GM19463 (cell line): ENCODE measurements around the gene HOXA4.

Source experiments
- ATAC-seq: cut with Tn5 transposase; IDR thresholded peaks from one replicate; pipeline ENCODE4 v1.9.1; 2021; ENCODE audit warnings: mild to moderate bottlenecking, moderate library complexity; ENCODE audit not compliant: unreplicated experiment

HOXA4 gene

DNA sequence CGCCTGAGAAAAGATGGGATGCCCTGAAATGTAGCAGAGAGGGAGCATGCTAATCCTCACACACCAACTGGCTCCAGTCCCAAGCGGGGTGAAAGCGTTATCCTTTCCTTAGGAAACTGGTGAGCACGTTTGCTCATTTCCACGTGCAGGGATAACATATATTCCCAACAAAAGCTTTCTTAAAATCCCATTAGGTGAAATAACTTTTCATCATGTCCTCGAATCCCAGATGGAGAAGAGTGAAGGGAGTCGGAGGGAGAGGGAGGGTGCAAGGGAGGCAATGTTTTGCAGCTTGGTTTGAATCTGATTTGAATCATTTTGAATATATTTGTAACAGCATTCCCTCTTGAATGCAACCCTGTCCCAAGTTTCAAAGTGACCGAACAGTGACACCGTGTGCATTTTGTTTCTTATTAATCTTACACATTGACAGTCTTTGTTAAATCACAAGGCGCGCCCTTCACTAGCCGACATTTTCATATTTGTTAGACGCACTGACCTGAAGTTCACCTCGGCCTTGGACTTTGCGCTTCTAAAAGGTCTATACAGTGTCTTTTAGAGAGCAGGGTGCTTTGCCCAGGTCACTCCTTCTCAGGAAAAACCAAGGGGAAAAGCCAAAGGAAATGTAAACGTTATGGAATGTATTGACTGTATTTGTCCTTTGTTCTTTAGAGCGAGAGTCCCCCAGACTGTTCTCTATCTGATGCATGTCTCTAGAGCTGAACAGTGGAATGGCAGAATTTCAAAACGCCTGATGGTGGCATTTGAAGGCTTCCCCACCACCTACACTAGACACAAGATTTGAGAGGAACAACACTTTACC lies 3.1 kb upstream of the HOXA4 start:
- ATAC-seq = no peak

DNA sequence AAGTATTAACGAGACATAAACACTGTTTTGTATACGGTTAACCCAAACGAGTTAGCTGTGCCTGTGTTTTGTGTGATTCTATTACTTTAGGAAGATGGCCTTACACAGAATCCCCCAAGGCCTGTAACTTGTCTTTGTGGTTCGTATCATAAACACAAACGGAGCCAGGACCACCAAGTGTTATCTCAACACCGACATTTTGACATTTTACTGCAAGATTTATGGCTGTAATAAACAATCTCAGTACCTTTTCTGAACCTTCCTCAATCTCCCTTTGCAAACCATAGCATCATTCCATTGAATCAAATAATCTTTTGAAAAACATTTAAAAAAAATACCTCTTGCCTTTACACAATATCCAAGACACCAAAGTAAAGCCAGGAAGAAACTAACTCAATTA lies 2.4 kb upstream of the HOXA4 start:
- ATAC-seq = no peak

DNA sequence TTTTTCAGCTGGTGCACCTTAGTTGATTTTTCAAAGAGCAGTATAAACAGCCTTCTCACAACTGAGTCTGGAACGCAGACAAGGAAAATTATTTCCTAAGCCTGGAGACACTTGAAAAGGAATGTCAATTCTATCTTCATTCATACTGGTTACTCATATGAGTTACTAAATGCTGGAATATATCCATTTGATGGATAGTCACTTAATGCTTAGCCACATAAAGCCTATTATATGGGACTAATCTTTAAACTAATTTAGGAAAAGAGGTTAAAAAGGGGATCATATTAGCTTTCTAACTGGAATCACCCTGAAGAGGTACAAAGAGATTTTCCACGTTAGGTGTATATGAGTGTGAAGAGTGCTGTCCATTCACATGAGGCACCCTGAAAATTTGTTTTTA lies 1.7 kb upstream of the HOXA4 start:
- ATAC-seq = no peak

DNA sequence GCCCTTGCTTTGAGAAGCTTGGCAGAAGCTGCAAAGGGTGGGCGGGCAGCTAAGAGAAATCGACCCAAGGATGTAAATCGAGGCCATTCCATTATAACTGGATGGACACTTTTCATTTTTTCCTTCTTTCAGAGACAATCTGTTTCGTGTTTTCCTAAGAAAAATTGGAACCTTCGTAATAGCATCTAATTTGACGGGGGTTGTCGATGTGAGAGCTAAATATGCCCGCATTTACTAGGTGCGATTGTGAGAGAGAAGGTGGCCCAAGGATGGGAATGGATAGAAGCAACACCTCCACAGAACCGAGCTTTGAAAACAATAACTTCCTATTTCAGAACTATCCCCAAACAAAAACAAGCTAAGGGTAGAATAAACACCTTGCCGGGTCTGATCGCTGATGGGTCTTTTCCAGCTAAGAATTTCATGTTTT lies 848 bp upstream of the HOXA4 start:
- ATAC-seq = no peak

DNA sequence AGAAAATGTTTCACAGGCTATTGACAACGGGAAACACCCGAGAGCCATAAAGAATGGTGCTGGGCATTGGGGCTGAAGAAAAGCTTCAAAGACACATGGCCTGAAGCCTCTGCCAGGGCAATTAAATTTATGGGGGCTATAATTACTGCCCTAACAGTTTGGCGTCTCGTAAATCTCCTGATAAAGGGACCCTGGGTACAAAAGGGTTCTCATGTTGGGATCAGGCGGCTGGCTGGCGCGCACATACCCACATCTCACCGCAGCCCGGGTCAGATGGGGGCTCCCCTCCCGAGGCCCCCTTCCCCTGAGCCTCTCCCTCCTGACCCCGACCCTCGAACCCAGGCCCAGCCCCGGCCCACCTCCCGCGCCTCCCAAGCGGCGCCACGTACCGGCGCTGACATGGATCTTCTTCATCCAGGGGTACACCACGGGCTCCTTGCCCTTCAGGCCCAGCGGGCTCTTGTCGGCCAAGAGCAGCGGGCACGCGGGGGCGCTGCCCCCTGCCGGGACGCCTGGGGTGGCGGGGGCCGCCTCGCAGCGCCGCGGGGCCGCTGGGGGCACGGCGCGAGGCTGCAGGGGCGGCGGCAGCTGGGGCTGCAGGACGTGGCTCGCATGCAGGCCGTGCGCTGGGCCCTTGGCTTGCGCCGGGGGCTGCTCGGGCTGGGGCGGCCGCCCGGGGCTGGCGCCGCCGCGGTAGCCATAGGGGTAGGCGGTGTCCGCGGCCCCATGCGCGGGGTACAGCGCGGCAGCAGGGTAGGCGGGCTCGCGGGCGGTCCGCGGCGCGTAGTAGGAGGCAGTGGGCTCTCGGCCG lies 623 bp downstream of the HOXA4 start:
- no peak for ATAC-seq

DNA sequence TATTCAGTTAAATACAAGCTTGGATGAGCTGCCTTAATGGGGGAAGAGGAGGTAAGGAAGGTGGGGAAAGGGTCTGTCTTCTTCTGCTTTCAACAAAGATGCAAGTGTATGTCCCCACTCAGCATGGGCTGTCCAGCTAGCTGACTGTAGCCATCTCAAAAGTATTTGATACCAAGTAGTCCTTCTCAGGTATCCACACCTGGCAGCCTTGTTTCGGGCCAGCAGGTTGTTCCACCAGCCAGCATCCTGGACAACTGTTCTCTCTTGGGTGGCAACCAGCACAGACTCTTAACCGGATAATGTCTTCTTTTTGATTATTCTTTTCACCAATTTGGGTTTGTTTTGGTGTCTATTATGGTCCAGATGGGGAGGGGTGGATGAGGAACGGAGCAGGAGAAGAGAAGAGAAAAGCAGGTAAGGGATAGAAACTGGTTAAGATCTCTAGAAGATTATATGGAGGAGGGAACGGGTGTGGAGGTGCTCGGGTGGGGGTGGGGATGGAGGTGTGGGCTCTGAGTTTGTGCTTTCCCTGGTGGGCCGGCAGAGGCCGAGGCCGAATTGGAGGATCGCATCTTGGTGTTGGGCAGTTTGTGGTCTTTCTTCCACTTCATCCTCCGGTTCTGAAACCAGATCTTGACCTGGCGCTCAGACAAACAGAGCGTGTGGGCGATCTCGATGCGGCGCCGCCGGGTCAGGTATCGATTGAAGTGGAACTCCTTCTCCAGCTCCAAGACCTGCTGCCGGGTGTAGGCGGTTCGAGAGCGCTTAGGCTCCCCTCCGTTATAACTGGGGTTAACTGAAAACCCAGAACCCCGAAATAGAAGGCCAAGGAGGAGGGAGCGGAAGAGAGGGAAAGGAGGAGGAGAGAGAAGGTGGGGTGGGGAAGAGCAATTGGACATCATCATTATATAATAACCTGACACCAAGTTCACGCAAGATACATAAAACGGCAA lies 1.5 kb downstream of the HOXA4 start:
- no peak for ATAC-seq

DNA sequence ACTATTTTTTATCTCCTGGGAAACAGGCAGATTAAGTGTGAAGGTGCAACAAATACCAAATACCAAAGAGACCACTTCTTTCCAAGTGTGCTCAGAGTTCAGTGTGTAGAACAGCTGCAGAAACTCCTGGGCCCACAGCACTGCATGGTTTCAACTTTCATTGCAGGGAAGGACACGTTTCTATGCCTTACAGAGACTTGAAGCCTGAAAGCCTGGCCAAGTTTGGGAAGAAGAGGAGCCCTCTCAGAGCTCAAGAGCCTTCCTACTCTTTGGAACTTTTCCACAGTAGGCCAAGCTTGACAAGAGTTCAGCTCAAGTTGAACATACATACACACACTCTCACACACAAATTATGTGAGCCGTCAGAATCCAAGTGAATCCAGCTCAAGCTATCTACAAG lies 2.5 kb downstream of the HOXA4 start:
- ATAC-seq = no peak

DNA sequence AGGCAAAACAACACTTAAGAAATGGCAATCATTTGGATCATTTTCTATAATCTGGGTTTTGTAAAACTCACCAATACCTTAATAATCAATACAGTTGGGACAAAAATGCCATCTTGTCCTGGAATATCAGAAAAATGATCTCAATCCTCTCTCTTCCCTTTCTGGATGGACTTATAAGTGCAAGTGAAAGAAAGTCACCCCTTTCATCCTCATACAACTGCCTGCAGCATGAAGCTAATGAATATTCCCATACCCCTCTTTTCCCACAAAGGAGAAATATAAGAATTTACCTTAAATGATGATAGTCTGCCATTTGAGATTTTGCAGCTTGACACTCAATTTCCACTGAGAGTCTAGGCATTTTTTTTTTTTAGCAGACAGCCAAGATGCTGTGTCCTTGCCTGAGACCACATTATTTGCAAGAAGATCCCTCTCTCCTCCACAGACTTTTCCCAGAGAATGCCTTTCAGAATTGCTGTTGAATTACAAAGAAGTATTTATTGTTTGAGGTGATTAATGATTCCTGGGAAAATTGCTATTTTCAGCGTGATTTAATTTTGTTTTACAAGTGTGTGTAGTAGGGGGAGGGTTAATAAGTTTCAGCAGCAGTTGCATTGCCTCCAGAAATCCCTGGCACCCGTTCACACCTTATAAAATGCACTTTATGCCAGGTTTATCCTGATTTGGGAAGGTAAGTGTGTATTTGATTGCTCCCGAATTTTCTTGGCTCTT lies 3.8 kb downstream of the HOXA4 start:
- ATAC-seq = no peak

DNA sequence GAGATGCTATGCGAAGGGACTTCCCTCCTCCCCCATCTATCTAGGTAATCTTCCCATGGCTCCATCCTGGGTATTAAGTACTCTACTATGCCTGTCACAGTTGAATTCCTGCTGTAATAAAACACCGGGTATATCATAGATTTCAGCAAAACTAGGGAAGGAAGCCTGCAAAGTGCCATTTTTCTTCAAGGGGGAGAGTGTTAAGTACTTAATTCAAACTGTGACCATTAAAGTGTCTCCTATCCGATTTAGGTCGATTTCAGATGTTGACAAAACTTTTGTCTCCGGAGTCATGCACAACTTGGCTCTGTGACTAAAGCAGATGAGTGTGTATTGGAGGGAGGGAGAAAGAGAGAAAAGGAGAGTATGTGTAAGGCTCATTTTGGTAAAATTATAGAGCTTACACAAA lies 4.6 kb downstream of the HOXA4 start:
- no peak for ATAC-seq

DNA sequence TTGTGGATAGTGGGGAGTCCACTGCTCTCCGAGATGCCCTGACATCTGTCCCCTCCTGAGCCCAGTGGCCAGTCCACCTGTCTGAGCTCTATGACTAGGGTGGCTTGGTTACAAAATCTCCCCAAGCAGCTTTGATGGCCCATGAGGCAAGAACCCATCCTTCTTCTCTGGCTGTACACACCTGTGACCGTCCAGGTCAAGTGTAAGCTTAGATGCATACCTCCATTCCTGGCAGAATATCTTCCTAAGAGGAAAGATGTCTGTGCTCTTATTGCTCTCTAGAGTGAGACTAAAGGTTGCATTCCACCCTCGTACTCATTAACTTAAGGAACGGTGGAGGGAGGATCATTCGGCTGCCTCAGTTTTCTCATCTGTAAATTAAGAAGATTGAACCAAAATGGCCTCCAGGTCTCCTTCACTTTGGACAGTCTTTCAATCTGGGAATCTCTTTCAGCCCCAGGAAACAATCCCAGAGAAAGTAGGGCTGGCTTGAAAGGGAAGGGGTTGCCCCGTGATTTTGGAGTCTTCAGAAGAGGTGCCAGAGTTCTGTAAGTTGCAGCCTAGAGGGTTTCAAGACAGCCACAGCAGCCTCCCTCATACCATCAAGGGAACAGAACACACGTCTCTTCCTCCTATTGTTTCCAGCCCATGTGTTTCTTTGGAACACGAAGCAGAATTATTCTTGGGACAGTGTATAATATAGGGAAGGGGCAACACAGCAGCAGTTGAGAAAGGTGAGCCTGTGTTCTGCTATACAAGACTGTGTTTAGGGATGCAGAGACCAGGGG lies 5.5 kb downstream of the HOXA4 start:
- no peak for ATAC-seq

DNA sequence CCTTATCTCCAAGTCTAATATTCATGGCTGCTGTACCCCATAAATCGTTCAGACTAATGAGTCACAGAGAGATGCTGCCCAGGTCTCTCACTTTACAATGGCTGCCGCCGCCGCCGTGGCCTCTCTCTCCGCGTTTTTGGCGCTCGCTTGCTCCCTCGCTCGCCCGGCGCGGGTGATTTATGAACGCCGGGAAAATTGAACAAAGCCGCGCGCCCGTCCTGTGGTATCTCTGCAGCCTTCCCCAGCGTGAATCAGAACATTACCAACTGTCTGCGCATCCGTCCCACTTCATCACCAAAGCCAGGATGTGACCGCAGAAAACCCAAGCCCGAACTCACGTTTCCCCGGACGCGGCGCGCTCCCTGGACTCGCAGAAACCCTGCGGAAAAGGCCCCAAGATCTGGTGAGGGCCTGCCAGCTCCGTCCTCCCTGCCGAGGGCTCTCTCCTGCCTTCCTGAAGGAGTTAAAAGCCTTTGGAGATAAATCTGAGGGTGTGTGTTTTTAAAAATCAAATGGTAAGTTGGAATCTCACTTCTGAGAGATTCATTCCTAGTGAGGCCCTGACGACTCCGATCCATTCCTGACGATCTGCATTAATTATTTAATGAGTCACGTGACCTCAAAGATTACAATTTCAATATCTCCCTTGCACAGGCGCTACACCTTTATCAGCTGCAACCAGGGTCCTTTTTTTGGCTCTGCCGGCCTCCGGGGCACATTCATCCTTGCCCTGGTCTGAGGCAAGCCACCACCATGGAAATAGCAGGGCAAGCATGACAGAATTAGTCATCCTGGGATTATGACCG lies 6.3 kb downstream of the HOXA4 start:
- no peak for ATAC-seq

DNA sequence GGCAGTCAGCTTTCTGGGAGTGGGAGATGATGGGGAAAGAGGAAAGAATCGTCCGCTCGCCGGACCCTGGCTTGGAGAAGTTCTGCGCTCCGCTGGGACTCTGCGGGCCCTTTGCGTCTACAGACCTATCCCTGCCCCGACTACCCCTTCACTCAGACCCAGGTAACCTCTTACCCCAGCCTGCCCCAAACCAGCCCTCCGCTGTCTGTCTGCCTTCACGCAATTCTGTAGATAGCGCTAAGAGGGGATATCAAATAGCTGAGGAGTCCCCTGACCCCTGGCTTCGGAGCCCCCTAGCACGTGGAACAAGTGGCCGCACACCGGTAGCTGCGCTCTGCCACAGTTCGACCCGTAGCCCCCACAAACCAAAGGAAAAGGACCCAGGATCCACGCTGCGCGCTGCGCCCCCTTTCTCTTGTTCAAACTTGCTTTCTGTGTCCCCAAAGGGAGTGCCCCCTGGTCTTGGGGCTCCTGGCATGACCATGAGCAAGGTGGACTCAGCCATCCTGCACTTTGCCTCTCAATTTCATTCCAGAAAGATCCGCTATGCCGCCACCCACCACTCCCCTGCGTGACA lies 7.0 kb downstream of the HOXA4 start:
- no peak for ATAC-seq

DNA sequence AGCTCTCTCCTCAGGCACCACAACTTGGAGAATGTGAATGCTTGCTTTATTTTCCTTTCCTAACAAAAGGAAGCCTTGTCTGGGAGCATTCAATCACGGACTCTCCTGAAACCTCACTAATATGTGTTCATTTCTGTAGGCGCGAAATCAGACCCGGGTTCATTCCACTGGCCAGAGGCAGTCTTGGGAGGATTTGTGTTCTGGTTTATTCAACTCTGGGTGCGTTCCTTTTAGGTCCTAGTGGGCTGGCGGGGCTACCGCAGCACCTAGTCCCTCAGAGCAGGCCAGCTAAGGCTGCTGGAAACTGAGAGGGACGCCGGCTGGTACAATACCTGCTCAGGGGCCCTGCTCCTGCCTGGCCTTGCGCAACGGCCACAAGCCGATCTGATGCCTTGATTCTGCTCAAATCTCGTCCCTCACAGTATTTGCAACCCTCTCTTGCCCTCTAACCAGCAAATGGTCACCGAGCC lies 7.5 kb downstream of the HOXA4 start:
- ATAC-seq = no peak

DNA sequence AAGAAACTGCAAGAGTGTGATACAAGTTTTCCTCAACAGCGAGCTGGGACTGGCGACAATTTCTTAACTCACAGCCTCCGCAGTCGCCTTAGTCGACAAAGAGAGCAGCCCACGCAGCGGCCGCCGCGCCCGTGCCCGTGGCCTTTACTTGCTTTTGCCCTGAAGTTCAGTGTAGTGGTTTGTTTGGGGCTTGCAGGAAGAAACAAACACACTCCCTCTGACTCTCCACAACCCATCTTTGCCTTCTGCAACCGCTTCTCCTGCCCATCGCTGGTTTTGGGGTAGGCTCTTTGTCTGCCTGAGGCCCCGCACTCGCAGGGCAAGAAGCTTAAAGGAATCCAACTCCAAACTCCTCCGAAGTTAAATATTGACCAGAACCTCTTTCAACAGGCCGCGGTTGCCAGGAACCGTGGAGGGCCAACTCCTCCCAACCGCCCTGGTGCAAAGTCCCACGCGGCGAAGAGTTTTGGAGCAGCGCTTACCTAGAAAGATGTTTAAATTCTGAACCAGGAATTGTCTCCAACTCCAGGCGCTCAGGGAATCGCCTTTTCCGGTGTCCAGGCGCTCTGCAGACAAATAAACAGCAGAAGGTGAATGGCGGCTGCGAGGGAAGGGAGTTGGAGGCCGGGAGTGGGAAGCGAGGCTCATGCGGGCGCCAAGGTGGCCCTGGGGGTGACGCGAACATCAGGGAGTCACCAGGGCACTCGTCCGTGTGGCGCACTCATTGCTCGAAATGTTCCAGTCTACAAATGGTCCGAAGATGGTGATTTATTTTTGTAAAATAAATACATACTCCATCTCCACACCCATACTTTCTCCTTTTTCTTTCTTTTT lies 8.3 kb downstream of the HOXA4 start:
- ATAC-seq = no peak

DNA sequence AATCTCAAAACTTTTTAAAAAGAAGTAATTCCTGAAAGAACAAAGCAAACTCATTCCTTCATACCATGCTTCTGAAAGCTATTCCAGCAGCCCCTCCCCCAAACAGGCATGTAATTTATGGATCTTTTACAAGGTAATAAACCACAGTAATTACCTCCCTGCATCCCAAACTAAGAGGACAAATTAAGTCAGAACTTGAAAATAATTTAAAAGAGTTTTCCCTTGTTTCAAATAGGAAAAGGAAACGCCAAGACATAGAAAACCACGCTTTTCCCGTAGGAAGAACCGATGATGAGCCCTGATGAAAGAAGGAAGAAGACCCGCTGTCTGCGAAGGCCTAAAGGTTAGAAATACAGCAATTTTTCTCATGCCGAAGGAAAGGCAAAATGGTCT lies 8.9 kb downstream of the HOXA4 start:
- ATAC-seq = no peak

DNA sequence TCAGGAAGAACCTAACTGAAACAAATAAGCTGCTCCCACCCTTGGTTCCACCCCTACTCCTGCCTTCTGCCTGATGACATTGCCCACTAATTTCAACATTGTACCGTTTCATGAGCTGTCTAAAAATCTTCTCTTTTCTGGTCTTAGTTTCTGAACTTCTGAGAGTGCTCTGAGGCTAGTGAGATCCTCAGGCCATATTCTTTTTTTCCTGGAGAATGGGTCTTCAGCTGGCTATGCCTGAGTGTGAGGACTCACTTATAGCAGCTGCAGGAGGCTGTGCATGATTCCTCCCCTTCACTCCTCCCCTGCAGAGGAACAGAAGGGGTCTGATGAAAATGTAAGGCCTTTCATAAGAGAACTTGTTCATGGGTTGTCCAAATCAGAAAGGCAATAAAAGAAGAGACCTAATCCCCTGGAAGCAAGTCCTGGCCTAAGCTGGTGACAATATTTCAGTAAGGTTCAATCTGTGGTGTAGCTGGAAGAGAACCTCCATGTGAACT lies 11.1 kb downstream of the HOXA4 start:
- no peak for ATAC-seq

DNA sequence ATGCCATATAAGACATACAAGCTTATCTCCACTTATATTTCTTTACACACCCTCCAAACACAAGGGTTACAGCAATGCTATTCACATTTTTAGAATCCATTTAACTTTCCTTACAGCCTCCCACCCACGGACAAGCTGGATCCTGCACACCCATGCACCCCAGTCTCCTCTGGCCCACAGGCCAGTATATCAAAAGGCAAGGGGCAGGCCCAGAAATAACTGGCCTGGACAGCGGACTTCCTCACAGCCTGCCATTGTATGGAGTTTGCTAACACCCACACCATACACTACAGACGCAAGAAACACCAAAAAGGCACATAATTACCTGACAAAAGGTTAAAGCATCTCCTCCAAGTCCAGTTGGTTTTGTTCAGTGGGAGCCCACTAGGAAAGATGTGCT lies 12.0 kb downstream of the HOXA4 start:
- no peak for ATAC-seq
